WTC11 (cell line): ENCODE data around the gene KBTBD13.

ENCODE experiments used
- ETV6 ChIP-seq: sonication (generic); formaldehyde crosslinking; IDR thresholded peaks from 2 replicates; pipeline ENCODE4 v1.8.1; 2022; ENCODE audit warnings: mild to moderate bottlenecking, missing genetic modification reagents
- RELA ChIP-seq: sonication (generic); formaldehyde crosslinking; IDR thresholded peaks from 2 replicates; pipeline ENCODE4 v1.8.1; 2022; ENCODE audit warnings: missing genetic modification reagents, mild to moderate bottlenecking, borderline replicate concordance
- TEAD4 ChIP-seq: sonication (generic); formaldehyde crosslinking; IDR thresholded peaks from 2 replicates; pipeline ENCODE4 v1.8.0; 2022; ENCODE audit warnings: mild to moderate bottlenecking, missing genetic modification reagents
- TF ChIP-seq, protein P1 (sequence below): fragments of 200-600 bp; IDR thresholded peaks from 2 replicates; pipeline ENCODE4 v1.8.0; 2022; ENCODE audit warnings: antibody characterized with exemption

DNA sequence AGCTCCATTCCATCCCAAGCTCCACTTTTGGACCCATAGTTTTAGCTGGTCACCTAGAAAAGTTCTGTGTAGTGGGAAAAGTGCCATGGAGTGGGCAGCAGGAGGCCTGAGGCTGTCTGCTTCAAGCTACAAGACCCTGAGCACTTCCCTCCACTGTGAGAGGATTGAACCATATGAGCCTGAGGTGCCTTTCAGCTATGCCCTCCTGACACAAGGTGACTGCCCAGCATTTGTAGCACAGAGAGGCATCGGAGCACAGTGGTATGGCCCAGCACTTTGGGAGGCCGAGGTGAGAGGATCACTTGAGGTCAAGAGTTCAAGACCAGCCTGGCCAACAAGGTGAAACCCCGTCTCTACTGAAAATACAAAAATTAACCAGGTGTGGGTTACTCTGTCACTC, 3.9 kb upstream of the KBTBD13 start:
- TF ChIP-seq TEAD4 (CRISPR knock-in tag), result no peak
- TF ChIP-seq, protein P1, sequence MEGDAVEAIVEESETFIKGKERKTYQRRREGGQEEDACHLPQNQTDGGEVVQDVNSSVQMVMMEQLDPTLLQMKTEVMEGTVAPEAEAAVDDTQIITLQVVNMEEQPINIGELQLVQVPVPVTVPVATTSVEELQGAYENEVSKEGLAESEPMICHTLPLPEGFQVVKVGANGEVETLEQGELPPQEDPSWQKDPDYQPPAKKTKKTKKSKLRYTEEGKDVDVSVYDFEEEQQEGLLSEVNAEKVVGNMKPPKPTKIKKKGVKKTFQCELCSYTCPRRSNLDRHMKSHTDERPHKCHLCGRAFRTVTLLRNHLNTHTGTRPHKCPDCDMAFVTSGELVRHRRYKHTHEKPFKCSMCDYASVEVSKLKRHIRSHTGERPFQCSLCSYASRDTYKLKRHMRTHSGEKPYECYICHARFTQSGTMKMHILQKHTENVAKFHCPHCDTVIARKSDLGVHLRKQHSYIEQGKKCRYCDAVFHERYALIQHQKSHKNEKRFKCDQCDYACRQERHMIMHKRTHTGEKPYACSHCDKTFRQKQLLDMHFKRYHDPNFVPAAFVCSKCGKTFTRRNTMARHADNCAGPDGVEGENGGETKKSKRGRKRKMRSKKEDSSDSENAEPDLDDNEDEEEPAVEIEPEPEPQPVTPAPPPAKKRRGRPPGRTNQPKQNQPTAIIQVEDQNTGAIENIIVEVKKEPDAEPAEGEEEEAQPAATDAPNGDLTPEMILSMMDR, result no peak
- TF ChIP-seq ETV6, result no peak
- no peak for TF ChIP-seq RELA (CRISPR knock-in tag)
